Stimulated activated CD8-positive, alpha-beta memory T cell treated with anti-CD3 and anti-CD28 coated beads, Interleukin-15, amount 100 ng/mL, for 4 hours (primary cell): ENCODE measurements around the gene FXYD6.

Experiments
- DNase-seq, 2 donors: peaks; one replicate each; pipeline ENCODE4 v3.0.0-alpha.2; 2020; ENCODE audit warnings: low read depth in 2 of 2

FXYD6 gene

GRCh38 chr11:117849781-117850414, 26.6 kb downstream of the FXYD6 start:
- DNase-seq = no peak

- DNase-seq = peak; percentile 34 to 57
Measured at GRCh38 chr11:117843666-117844484, 32.6 kb downstream of the FXYD6 start.

DNA sequence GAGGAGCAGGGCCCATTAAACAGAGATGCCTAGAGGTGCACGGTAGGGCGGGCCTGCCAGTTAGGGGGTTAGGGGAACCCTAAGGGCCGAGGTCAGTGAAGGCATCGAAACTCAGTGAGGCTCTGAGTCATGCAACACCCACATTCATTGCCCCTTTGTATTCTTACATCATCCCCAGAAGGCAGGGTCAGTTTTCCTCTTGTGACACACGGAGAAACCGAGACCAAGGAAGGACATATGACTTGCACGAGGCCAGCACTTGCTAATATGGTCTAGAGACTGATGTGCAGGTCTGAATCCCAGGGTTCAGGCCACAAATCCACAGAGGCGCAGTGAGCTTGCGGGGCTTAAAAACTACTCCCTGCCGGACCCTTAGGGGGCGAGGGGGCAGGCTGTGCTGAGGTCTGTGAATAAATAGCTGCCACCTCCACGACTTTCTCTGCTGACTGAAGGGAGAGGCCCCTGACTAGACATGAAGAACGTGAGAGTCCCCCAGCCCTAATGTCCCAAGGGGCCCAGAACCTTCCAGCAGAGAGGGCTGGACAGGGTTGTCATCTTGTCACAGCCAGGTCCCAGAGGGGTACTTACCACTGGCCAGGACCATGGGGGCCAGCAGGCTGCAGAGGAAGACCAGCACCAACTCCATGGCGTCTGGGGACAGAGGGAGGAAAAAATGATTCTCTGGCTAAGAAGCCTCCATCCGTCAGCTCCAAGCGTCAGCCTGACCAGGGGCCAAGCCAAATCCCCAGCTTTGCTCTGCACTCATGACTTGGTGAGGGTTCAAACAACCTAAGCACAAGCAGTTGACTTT, 34.1 kb downstream of the FXYD6 start:
- DNase-seq = no peak

DNA sequence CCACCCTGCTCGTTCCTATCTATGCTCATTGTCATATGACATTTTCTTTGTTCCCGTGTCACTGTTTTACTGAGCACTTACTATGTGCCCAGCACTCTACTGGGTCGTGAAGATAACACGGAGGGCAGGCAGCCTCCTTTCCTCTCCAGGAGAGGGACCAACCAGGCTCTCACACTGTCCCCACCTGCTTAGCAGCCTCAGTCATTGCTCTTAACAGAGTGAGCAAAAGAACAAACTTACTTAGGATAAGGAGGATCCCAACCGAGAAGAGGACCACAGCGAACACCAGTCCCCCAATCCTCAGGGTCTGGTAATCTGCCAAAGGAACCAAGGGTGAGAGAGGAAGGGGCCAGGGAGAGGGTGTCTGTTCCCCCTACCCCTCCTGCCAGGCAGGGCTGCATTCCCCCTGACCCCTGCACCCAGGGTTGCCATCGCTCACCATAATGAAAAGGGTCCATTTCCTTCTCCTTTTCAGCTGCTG, 34.9 kb downstream of the FXYD6 start:
- DNase-seq = no peak

GRCh38 chr11:117840881-117841550, 35.4 kb downstream of the FXYD6 start:
- DNase-seq = no peak

GRCh38 chr11:117839936-117840813, 36.3 kb downstream of the FXYD6 start:
- no peak for DNase-seq

DNA sequence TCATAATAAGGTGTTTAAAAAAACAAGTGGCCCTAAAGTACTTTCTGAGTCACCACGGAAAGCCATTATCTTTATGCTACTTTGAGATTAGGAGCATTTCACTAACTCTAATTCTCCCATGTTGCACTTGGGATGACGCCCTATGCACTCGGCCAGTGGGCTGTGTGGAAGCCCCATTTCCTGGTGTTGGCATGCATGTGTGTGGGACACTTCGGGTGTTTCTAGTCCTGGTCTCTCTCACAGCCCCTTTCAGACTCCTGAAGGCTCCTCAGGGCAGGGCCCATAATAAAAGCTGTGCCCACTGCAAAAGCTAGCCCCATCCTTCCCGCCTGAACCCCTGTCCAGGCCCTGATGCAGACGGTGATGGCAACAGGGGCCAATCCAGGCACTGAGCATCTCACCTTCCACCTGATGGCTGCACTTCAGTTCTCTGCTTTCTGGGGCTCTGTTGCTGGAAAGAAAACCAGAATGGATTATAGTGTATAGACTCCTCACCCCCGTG, 37.0 kb downstream of the FXYD6 start:
- no peak for DNase-seq

DNA sequence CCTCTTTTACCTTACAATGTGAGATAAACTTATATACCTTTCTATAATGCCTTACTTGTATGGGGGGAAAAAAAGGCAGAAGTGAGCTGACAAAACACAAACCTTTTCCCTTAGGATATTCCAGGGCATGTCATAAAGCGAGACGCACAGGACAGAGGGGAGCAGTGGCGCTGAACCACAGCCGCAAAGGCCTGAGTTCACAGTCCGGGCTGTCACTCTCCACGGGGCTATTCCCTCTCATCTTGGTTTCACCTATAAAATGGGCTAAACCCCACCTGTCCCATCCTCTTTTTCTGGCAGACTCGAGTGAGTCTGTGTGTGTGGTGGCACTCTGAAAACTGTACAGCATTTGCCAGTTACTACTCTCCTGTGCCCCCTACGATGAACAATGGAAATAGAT, 37.6 kb downstream of the FXYD6 start:
- DNase-seq = no peak

GRCh38 chr11:117837791-117838190, 38.7 kb downstream of the FXYD6 start:
- no peak for DNase-seq

- DNase-seq = no peak
Measured at GRCh38 chr11:117837070-117837776, 39.2 kb downstream of the FXYD6 start.

DNA sequence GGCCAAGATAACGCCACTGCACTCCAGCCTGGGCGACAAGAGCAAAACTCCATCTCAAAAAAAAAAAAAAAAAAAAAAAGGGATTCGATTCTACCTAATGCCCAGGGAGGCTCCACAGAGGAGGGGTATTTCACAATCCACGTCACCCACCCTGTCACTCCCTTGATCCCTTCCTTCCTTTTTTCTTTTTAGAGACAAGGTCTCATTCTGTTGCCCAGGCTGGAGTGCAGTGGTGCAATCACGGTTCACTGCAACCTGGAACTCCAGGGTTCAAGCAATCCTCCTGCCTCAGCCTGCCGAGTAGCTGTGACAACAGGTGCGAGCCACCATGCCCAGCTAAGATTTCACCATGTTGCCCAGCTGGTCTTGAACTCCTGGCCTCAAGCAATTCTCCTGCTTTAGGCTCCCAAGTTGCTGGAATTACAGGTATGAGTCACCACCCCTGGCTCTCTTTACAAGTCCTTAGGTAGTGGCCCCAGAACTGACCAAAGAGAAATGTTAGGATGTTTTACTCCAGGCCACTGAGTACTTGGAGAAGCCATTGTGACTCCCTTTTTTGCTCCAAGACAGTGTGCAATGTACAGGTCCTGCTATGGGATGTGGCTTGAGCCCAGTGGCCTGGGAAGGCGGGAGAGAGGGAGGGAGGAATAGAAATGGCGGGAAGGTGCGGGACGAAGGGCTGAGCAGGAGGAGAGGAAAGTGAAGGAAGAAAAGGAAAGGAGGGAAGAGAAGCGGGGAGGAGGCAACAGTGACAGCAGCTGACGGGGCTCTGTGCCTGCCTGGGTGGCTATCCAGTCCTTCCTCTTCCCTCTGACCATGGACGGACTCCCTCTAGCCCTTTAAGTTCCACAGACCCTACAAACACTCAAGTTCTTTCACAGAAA, 40.1 kb downstream of the FXYD6 start:
- DNase-seq = no peak

DNA sequence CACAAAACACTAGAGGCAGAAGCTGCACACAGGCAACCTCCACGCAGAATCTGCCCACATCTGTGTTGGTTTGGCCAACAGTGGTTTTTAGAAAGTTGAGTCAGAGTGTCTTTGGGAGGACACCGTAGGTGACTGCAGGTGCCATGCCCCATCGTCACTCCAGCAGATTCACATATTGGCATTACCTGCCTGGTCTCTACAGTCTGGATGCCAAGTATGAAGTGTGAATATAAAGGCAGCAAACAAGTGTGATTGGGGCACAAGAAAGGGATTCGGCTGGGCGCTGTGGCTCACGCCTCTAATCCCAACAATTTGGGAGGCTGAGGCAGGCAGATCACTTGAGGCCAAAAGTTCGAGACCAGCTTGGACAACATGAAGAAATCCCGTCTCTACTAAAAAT, 40.9 kb downstream of the FXYD6 start:
- DNase-seq = no peak

GRCh38 chr11:117834838-117835443, 41.5 kb downstream of the FXYD6 start:
- DNase-seq = no peak

DNA sequence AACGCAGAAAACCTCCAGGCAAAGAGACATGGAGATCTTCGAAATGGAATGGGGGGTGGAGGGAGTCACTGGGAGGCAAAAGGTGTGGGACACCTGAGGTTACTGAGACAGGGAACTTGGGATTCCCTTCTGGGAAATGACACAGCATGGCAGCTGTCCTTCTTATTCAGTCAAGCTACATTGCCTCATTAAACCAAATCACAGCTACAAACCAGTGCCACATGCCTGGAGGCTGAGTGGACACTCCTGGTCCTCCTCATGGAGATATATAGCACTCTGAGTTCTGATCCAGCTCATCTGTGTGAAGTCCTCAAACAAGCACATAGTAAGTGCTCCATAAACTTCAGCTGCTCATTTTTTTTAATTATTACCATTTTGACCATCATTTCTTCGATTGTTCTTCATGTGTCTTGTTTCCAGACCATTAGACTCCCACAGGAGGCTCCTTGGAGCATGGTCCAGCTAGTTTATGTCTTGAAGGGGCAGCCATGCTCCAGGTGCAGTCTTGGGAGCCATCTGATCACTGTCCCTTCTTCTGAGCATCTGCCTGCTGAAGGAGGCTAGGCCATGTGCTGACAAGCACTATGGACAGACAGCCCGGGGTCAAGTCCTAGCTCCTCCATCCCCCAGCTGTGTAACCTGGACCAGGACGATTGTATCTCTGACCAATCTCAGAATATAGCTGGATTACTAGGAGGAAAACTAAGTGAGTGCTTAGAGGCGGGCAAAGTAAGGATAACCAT, 42.2 kb downstream of the FXYD6 start:
- DNase-seq = no peak

- no peak for DNase-seq
Measured at GRCh38 chr11:117833401-117833891, 43.0 kb downstream of the FXYD6 start.

- no peak for DNase-seq
Measured at GRCh38 chr11:117832511-117832910, 43.9 kb downstream of the FXYD6 start.

- no peak for DNase-seq
Measured at GRCh38 chr11:117831661-117832415, 44.6 kb downstream of the FXYD6 start.
